GM12874 (cell line): ENCODE data around the gene GRIP2.

Experiments
- CTCF ChIP-seq: IDR thresholded peaks from 2 replicates; pipeline ENCODE4 v1.5.1; 2011; ENCODE audit warnings: low read depth, mild to moderate bottlenecking, control low read depth, low read length, moderate library complexity; ENCODE audit not compliant: insufficient read depth

The GRIP2 gene

GRCh38 chr3:14467814-14468620 lies 72.1 kb downstream of the GRIP2 start:
- peak; percentile 89 for TF ChIP-seq CTCF

- no peak for TF ChIP-seq CTCF
Measured at GRCh38 chr3:14466179-14466903, 73.8 kb downstream of the GRIP2 start.

GRCh38 chr3:14465425-14465824 lies 74.7 kb downstream of the GRIP2 start:
- no peak for TF ChIP-seq CTCF

- no peak for TF ChIP-seq CTCF
Measured at GRCh38 chr3:14464521-14464920, 75.6 kb downstream of the GRIP2 start.

GRCh38 chr3:14464141-14464465 lies 76.0 kb downstream of the GRIP2 start:
- TF ChIP-seq CTCF, result no peak

GRCh38 chr3:14463330-14464140 lies 76.6 kb downstream of the GRIP2 start:
- TF ChIP-seq CTCF, result no peak

GRCh38 chr3:14462738-14463137 lies 77.4 kb downstream of the GRIP2 start:
- no peak for TF ChIP-seq CTCF
